Loucy (cell line): Measurements from ENCODE around the gene KIF22.

ENCODE experiments used
- H2AFZ ChIP-seq: fragments of 200-600 bp; sonication (generic); 2 replicates; pipeline ENCODE4 v1.6.0; 2016; ENCODE audit warnings: antibody characterized with exemption, mild to moderate bottlenecking, low read length, moderate library complexity
- H3F3A ChIP-seq: fragments of 200-600 bp; 2 replicates; pipeline ENCODE4 v1.6.0; 2016; ENCODE audit warnings: antibody characterized with exemption, low read depth, mild to moderate bottlenecking
- H3K27me3 ChIP-seq: fragments of 200-600 bp; sonication (generic); 2 replicates; pipeline ENCODE4 v1.6.1; 2014; ENCODE audit warnings: low read length, mild to moderate bottlenecking; ENCODE audit not compliant: insufficient read depth, poor library complexity, severe bottlenecking
- H3K36me3 ChIP-seq: fragments of 200-600 bp; sonication (generic); 2 replicates; pipeline ENCODE4 v1.6.1; 2016; ENCODE audit warnings: low read length; ENCODE audit not compliant: insufficient read depth
- H3K4me1 ChIP-seq: fragments of 200-600 bp; sonication (generic); 2 replicates; pipeline ENCODE4 v1.5.1; 2014; ENCODE audit warnings: low read length, mild to moderate bottlenecking; ENCODE audit not compliant: insufficient read depth, poor library complexity, severe bottlenecking
- H3K4me2 ChIP-seq: fragments of 200-600 bp; sonication (generic); 2 replicates; pipeline ENCODE4 v1.6.0; 2014; ENCODE audit warnings: antibody characterized with exemption, low read length, low read depth, mild to moderate bottlenecking; ENCODE audit not compliant: poor library complexity, severe bottlenecking
- H3K4me3 ChIP-seq: fragments of 200-600 bp; sonication (generic); 2 replicates; pipeline ENCODE4 v1.5.1; 2014; ENCODE audit warnings: low read length, mild to moderate bottlenecking, mixed read lengths; ENCODE audit not compliant: poor library complexity, severe bottlenecking
- H3K79me2 ChIP-seq: fragments of 200-600 bp; sonication (generic); 2 replicates; pipeline ENCODE4 v1.6.1; 2014; ENCODE audit warnings: low read length; ENCODE audit not compliant: insufficient read depth
- H3K9ac ChIP-seq: fragments of 200-600 bp; sonication (generic); 2 replicates; pipeline ENCODE4 v1.6.0; 2014; ENCODE audit warnings: mild to moderate bottlenecking, low read depth, low read length, moderate library complexity; ENCODE audit not compliant: poor library complexity, severe bottlenecking
- H3K9me2 ChIP-seq: fragments of 200-600 bp; sonication (generic); replicated peaks from 2 replicates; pipeline ENCODE4 v1.6.1; 2016; ENCODE audit warnings: low read depth, low read length, mixed read lengths
- H3K9me3 ChIP-seq: fragments of 200-600 bp; sonication (generic); 2 replicates; pipeline ENCODE4 v1.6.1; 2014; ENCODE audit warnings: mild to moderate bottlenecking, antibody characterized with exemption, low read length, low read depth; ENCODE audit not compliant: insufficient read depth
- H4K20me1 ChIP-seq: fragments of 200-600 bp; sonication (generic); 2 replicates; pipeline ENCODE4 v1.6.0; 2014; ENCODE audit warnings: antibody characterized with exemption, low read length, mild to moderate bottlenecking; ENCODE audit not compliant: insufficient read depth, poor library complexity, severe bottlenecking
- CTCF ChIP-seq: fragments of 200-600 bp; sonication (generic); conservative IDR thresholded peaks from 2 replicates; pipeline ENCODE4 v1.5.1; 2014; ENCODE audit warnings: mild to moderate bottlenecking, antibody characterized with exemption, low read length
- EZH2phosphoT487 ChIP-seq: fragments of 200-600 bp; IDR thresholded peaks from 2 replicates; pipeline ENCODE4 v1.6.1; 2018; ENCODE audit warnings: antibody characterized with exemption, mild to moderate bottlenecking, moderate library complexity, borderline replicate concordance

The KIF22 gene

GRCh38 chr16:29849505-29849904 lies 59.0 kb downstream of the KIF22 start:
- Histone ChIP-seq H3K4me1 (no peaks in the 10 kb centered on the region), H3K27me3 (no peaks in the 10 kb centered on the region), H3K79me2 (no peaks in the 10 kb centered on the region), H3F3A (no peaks in the 10 kb centered on the region), H4K20me1 (no peaks in the 10 kb centered on the region), H3K4me2 (no peak overlapping the region), H3K36me3 (no peaks in the 10 kb centered on the region), H3K9me3 (no peaks in the 10 kb centered on the region), H3K4me3 (no peak overlapping the region), H3K9ac (no peak overlapping the region), H3K9me2 (no peaks in the 10 kb centered on the region), H2AFZ (no peak overlapping the region)
- TF ChIP-seq CTCF, result no peak
- TF ChIP-seq EZH2phosphoT487, result no peak

GRCh38 chr16:29850998-29851397 lies 60.4 kb downstream of the KIF22 start:
- Histone ChIP-seq H3K4me3 (no peak overlapping the region), H3K9me3 (no peaks in the 10 kb centered on the region), H3K4me1 (no peaks in the 10 kb centered on the region), H3K27me3 (no peaks in the 10 kb centered on the region), H3K9ac (no peak overlapping the region), H3K36me3 (no peaks in the 10 kb centered on the region), H2AFZ (no peak overlapping the region), H3K4me2 (no peak overlapping the region), H3K9me2 (no peaks in the 10 kb centered on the region), H3F3A (no peaks in the 10 kb centered on the region), H4K20me1 (no peaks in the 10 kb centered on the region), H3K79me2 (no peaks in the 10 kb centered on the region)
- TF ChIP-seq CTCF (no peak), EZH2phosphoT487 (no peak)

GRCh38 chr16:29852654-29853053 lies 62.1 kb downstream of the KIF22 start:
- Histone ChIP-seq H4K20me1 (no peaks in the 10 kb centered on the region), H2AFZ (no peak overlapping the region), H3F3A (no peaks in the 10 kb centered on the region), H3K79me2 (no peaks in the 10 kb centered on the region), H3K36me3 (no peaks in the 10 kb centered on the region), H3K9ac (no peak overlapping the region), H3K4me3 (no peak overlapping the region), H3K4me1 (no peaks in the 10 kb centered on the region), H3K27me3 (no peaks in the 10 kb centered on the region), H3K9me3 (no peaks in the 10 kb centered on the region), H3K9me2 (no peaks in the 10 kb centered on the region), H3K4me2 (no peak overlapping the region)
- no peak for TF ChIP-seq EZH2phosphoT487
- no peak for TF ChIP-seq CTCF
